ENCODE data around the gene CMIP.

DNA sequence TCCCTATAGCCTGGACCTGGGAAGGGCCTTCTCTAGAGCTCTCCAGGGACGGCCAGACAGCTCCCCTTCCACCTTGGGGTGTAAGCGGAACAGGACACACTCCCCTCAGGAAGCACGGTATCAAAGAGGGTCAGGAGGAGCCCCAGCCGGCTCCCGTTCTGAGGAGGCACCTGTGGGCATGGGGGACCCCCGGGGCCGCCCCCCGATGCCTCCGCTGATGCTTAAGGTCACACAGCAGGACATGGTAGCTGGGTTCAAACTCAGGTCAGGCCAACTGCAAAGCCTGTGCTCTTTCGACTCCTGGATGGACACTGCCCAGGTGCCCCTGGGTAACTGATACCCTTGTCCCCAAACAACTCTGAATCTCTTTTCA, 49.8 kb downstream of the CMIP start:
- TF ChIP-seq, protein P1, sequence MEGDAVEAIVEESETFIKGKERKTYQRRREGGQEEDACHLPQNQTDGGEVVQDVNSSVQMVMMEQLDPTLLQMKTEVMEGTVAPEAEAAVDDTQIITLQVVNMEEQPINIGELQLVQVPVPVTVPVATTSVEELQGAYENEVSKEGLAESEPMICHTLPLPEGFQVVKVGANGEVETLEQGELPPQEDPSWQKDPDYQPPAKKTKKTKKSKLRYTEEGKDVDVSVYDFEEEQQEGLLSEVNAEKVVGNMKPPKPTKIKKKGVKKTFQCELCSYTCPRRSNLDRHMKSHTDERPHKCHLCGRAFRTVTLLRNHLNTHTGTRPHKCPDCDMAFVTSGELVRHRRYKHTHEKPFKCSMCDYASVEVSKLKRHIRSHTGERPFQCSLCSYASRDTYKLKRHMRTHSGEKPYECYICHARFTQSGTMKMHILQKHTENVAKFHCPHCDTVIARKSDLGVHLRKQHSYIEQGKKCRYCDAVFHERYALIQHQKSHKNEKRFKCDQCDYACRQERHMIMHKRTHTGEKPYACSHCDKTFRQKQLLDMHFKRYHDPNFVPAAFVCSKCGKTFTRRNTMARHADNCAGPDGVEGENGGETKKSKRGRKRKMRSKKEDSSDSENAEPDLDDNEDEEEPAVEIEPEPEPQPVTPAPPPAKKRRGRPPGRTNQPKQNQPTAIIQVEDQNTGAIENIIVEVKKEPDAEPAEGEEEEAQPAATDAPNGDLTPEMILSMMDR (IDR thresholded peaks at IDR 0.05), result no peak
- TF ChIP-seq POLR2A (IDR thresholded peaks at IDR 0.05), result no peak

Measured in prostate gland (tissue), 2 donors.